Ectodermal cell (in vitro differentiated cells): ENCODE results near the gene LRIG1.

Source experiments
- H3K27ac ChIP-seq: 2 replicates; pipeline ENCODE4 v1.7.0; 2013; ENCODE audit warnings: mild to moderate bottlenecking, low read depth, low read length; ENCODE audit not compliant: insufficient read depth, poor library complexity, severe bottlenecking
- H3K27me3 ChIP-seq: 2 replicates; pipeline ENCODE4 v1.7.0; 2013; ENCODE audit warnings: mild to moderate bottlenecking, low read length; ENCODE audit not compliant: insufficient read depth, control insufficient read depth, poor library complexity, severe bottlenecking
- H3K36me3 ChIP-seq: one replicate; pipeline ENCODE4 v1.7.0; 2013; ENCODE audit warnings: low read length; ENCODE audit not compliant: control insufficient read depth, insufficient read depth
- H3K4me1 ChIP-seq: one replicate; pipeline ENCODE4 v1.7.0; 2013; ENCODE audit warnings: low read length; ENCODE audit not compliant: control insufficient read depth, insufficient read depth
- H3K4me3 ChIP-seq: 2 replicates; pipeline ENCODE4 v1.7.0; 2013; ENCODE audit warnings: low read depth, low read length, control low read depth; ENCODE audit not compliant: insufficient read depth
- H3K9me3 ChIP-seq: 2 replicates; pipeline ENCODE4 v1.7.0; 2013; ENCODE audit warnings: mild to moderate bottlenecking, low read length, moderate library complexity; ENCODE audit not compliant: control insufficient read depth
- WGBS, 2 experiments: methylation state at CpG; one replicate each; pipeline ENCODE4 v1.1.7; 2013; ENCODE audit warnings: missing lambda C conversion rate in 2 of 2; 5-methylcytosine and 5-hydroxymethylcytosine counted together

LRIG1 gene

GRCh38 chr3:66392966-66393332, 107.9 kb downstream of the LRIG1 start:
- Histone ChIP-seq H3K36me3 (peaks cover 67% of the 10 kb centered on the region), H3K4me1 (no peaks in the 10 kb centered on the region)

DNA sequence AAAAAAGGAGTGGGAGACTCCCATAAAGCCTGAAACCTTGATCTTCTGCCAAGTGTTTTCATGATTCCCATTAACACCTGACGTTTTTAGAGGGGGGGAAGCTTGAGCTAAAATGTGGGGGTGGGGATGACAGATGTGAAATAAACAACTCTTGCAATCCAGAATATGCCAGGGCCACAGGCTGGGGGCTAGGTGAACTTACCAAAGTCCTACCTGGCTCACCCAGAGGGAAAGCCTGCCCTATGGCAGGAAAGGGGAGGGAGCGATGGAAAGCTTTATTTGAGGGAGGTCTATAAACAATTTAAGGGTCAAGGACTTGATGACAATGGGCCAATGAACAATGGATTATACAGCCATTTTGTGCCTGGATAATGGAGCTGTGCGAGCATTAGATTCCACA, 108.3 kb downstream of the LRIG1 start:
- Histone ChIP-seq H3K4me3 (no peak overlapping the region), H3K36me3 (peaks cover 62% of the 10 kb centered on the region), H3K27me3 (no peaks in the 10 kb centered on the region), H3K27ac (no peak overlapping the region), H3K4me1 (no peaks in the 10 kb centered on the region), H3K9me3 (no peaks in the 10 kb centered on the region)
- 98% methylated on average over 3 of the region's 3 CpGs for WGBS, 2 experiments

More at GRCh38 chr3:66392966-66393332, 107.9 kb downstream of the LRIG1 start:
- Histone ChIP-seq H3K27ac (no peak overlapping the region), H3K4me3 (no peak overlapping the region), H3K9me3 (no peaks in the 10 kb centered on the region), H3K27me3 (no peaks in the 10 kb centered on the region)
- 94 to 97% methylated on average over 2 of the region's 2 CpGs for WGBS, 2 experiments

DNA sequence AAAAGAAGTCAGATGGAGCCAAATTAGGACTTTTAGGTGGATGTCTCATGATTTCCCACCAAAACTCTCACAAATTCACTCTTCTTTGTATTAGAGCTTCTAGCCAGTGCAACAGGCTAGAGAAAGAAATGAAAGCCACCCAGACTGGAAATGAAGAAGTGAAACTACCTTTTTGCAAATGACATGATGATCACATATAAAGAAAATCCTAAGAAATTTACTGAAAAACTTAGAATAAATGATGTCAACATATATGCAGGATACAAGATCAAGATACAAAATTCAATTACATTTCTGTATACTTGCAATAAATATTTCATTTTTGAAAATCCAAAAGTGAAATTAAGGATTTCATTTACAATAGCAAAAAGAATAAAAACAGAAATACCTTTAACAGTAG, 110.8 kb downstream of the LRIG1 start:
- Histone ChIP-seq H3K36me3 (peaks cover 59% of the 10 kb centered on the region), H3K27me3 (no peaks in the 10 kb centered on the region), H3K9me3 (no peaks in the 10 kb centered on the region), H3K4me3 (no peak overlapping the region), H3K27ac (no peak overlapping the region), H3K4me1 (no peaks in the 10 kb centered on the region)

DNA sequence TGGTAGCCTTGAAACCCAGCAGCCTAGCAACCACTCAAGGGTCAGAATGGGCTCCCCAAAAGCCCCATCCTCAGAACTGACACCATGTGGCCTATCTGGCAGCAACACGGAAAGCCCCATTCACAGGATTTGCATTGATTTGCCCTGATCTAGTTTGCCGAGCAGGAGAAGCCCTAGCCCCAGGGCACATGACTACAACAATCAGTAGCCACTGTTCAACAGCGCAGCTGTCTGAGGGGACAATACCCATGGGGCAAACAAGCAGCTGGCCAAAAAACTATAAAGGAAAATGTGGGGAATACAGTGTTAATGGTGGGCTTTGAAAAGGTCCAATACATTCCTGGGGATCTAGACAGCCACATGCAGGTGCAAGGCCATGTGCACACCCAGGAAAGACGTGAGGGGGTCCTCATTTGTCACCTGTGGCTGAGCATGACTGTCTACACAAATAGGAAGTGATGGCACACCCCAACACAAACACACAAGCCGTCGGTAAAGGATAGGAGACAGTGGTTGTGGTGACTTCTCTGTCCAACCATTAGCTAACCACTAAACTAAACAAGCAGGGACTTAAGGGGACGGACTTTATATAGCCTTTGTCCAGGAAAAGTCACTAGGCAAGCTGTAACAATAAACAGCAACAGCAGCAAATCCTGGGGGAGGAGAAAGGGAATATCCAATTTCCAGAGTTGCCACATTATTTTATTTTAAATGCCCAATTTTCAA, 113.7 kb downstream of the LRIG1 start:
- Histone ChIP-seq H3K9me3 (no peaks in the 10 kb centered on the region), H3K4me1 (no peaks in the 10 kb centered on the region), H3K4me3 (no peak overlapping the region), H3K27ac (no peak overlapping the region), H3K36me3 (peaks cover 59% of the 10 kb centered on the region), H3K27me3 (no peaks in the 10 kb centered on the region)
- 92 to 94% methylated on average over 5 to 7 of the region's 7 CpGs for WGBS, 2 experiments

DNA sequence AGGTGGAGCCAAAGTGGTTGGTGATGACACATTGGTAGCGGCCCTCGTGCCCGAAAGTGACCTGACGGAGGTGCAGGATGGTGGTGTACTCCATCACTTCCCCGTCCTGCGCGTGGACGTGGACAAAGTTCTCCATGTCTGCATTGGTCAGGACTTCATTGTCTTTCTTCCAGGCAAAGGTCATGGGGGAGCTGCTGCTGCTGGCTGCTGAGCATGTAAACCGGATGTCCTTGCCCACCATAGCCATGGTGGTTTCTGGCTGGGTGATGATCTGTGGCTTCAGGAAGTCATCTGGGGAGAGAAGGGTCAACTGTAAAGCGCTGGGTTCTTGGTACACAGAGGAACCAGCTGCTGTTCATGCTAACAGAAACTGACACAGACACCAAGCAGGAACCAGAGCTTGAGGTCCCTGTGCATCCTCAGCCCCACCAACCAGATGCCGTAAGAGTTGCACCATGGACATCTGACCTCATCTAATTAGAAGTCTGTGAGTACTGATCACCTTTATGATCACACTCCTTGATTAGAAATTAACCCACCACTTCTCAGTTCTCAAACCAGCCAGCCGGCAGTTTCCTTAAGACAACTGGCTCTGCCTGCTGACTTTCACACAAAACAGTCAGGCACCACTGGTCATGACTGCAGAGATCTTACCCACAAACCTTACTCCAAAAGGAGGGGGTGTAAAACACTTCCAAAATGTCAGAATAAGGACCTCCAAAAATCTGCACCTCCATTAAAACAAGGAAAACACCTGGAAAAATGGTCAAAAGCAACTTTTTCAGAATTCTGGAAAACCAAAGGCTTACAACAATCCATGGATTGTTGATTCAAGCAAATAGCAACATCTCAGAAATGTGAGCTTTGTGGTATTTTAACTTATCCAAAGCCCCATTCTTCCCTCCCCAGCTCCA, 114.6 kb downstream of the LRIG1 start:
- H3K36me3 ChIP-seq: peaks cover 60% of the 10 kb centered on the region
- H3K27ac ChIP-seq: no peak overlapping the region
- no peak overlapping the region for H3K4me3 ChIP-seq
- H3K27me3 ChIP-seq: no peaks in the 10 kb centered on the region
- no peaks in the 10 kb centered on the region for H3K4me1 ChIP-seq
- H3K9me3 ChIP-seq: no peaks in the 10 kb centered on the region
- 94 to 95% methylated on average over 12 of the region's 12 CpGs for WGBS, 2 experiments

DNA sequence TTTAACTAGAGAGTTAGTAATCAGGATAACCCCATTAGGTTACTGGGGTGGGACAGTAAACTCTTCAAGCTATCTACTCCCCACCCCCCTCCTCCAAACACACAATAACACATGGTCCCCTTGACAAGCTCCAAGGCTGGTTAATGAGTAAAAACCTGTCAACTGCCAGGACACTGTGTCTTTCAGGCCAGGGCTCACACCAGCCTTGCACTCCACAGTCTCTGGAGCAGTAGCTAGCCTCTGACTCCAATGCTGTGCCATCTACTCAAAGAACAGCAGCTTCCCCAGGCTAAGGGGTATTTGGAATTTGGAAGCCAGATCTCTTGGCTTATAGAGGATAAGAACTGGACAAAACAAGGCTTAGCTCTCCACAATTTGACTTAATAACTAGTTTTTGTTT, 115.8 kb downstream of the LRIG1 start:
- Histone ChIP-seq H3K4me1 (no peaks in the 10 kb centered on the region), H3K36me3 (peaks cover 68% of the 10 kb centered on the region), H3K27me3 (no peaks in the 10 kb centered on the region), H3K27ac (no peak overlapping the region), H3K4me3 (no peak overlapping the region), H3K9me3 (no peaks in the 10 kb centered on the region)

DNA sequence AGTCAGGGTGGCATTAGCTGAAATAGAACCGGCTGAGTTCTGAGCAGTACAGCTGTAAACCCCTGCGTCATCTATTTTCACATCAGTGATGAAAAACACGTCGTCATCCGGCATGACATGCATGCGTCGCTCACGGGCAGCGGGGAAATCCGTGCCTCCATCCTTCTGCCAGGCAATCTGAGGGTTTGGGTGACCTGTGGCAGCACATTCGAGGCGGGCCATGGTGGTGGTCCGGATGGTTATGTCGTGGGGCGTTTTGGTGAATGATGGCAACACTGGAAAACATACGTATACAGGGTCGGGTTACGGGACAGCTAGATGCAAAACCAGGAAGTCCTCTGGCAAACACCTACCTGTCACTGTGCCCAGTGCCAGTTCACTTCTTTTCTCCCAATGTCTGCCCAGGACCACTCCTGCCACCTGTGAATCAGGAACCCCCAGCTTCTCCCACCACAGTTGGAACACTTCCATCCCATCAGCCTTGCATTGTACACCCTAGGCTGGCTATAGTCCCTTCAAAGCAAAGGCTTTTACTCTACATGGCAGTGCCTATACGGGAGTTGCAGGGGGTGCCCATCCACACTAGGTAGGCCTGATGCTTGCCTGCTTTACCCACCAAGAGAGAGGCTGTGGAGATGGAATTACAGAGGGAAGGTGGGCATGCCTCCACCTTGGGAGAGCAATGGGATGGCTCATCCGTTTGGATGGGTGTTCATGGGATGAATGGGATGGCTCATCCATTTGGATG, 116.7 kb downstream of the LRIG1 start:
- Histone ChIP-seq H3K9me3 (no peaks in the 10 kb centered on the region), H3K4me3 (no peak overlapping the region), H3K27ac (no peak overlapping the region), H3K36me3 (peaks cover 67% of the 10 kb centered on the region), H3K4me1 (no peaks in the 10 kb centered on the region), H3K27me3 (no peaks in the 10 kb centered on the region)
- WGBS, 2 experiments: 95 to 97% methylated on average over 20 of the region's 20 CpGs

DNA sequence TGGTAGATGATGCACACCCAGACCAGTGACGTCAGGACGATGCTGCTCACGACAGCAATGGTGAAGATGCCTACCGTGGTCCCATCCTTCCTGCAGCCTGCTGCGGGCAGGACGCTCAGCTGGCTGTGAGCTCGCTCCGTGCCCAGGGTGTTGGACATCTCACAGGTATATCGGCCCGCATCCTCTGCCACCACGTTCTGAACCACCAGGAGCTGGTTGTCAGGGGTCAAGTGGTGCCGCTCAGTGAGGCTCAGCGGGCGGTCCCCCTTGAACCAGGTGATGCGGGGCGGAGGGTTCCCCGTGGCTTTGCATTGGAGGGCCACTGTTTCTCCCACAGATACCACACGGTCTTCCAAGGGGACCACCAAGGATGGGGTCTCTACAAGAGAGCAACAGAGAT, 117.8 kb downstream of the LRIG1 start:
- H3K4me3 ChIP-seq: no peak overlapping the region
- H3K27me3 ChIP-seq: no peaks in the 10 kb centered on the region
- H3K27ac ChIP-seq: no peak overlapping the region
- WGBS, 2 experiments: 96 to 97% methylated on average over 18 of the region's 18 CpGs
- H3K4me1 ChIP-seq: no peaks in the 10 kb centered on the region
- peaks cover 73% of the 10 kb centered on the region for H3K36me3 ChIP-seq
- no peaks in the 10 kb centered on the region for H3K9me3 ChIP-seq

DNA sequence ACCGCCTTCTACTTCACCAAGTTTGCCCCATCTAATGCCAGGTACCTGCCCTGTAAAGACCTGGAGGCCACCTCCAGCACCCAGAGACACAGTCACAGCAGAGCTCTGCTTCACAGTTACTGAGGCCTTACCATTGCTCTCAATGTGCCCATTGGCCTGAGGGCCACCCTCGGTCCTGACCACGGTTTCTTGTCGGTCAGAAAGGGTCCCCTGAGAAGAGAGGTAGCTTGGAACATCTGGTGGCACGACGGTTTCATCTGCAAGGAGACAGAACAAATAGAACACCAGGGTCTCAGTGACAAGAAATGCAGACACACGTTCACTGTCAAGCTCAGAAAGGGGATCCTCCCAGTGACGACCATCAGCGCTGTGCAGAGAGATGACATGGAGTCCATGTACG, 118.7 kb downstream of the LRIG1 start:
- 96 to 97% methylated on average over 10 of the region's 10 CpGs for WGBS, 2 experiments
- peaks cover 79% of the 10 kb centered on the region for H3K36me3 ChIP-seq
- H3K27ac ChIP-seq: no peak overlapping the region

GRCh38 chr3:66381626-66382025, 119.2 kb downstream of the LRIG1 start:
- no peak overlapping the region for H3K4me3 ChIP-seq
- H3K36me3 ChIP-seq: peaks cover 84% of the 10 kb centered on the region
- H3K27me3 ChIP-seq: no peaks in the 10 kb centered on the region
- no peaks in the 10 kb centered on the region for H3K4me1 ChIP-seq
- 95% methylated on average over 7 of the region's 7 CpGs for WGBS, 2 experiments
- no peaks in the 10 kb centered on the region for H3K9me3 ChIP-seq
- no peak overlapping the region for H3K27ac ChIP-seq

More for the DNA sequence above, 118.7 kb downstream of the LRIG1 start:
- H3K9me3 ChIP-seq: no peaks in the 10 kb centered on the region
- H3K4me1 ChIP-seq: no peaks in the 10 kb centered on the region
- H3K4me3 ChIP-seq: no peak overlapping the region
- no peaks in the 10 kb centered on the region for H3K27me3 ChIP-seq
